ENCODE results near the gene NUFIP2.
A peak's percentile ranks its signal among the peaks of the same experiment; 100 is the strongest.

Gene NUFIP2

DNA sequence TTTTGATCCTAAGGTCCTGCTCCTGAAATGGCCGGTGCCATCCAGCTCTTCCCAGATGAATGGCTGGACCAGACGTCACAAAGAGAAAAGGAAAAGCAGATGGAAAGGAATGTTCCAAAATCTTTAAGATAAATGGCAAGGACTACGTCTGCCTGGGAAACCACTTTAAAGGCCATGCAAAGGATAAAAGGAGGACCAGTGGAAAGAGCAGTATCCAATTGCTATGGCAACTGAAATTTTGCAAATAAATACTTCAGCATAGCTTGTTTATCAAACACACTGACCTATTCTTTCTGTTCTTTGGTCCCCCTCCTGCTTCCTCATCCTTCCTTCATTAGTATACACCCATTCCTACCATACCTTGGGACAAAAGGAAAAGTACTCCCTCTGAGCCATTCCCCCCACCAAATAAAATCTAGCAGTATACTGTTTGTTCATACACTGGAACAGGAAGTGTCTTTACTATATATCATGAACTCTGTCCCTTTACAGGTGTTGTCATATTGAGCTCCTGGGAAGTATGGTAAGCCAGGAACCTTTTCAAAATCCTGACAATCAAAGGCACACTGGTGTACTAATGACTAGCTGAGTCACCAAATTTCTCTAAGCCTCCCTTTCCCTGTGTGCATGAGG lies 37.2 kb upstream of the NUFIP2 start:
- no peak overlapping the region for H3K9ac ChIP-seq (ENCODE audit: low read length)
- H4K5ac ChIP-seq (ENCODE audit: low read length) = no peak overlapping the region
- H3K4ac ChIP-seq (ENCODE audit: low read depth, low read length) = no peak overlapping the region
- H3K36me3 ChIP-seq (ENCODE audit: control insufficient read depth, insufficient read depth, low read length) = no peaks in the 10 kb centered on the region
- no peak overlapping the region for H3K23ac ChIP-seq (ENCODE audit: low read length)
- no peak overlapping the region for H3K56ac ChIP-seq (ENCODE audit: low read length)
- peak; percentile 4 for DNase-seq
- H3K27me3 ChIP-seq (ENCODE audit: insufficient read depth, low read length, poor library complexity) = no peaks in the 10 kb centered on the region
- H4K8ac ChIP-seq (ENCODE audit: low read depth, low read length) = no peak overlapping the region
- no CpG with 5 or more reads among the region's 3 CpGs for WGBS (ENCODE audit: extremely low coverage, insufficient coverage, low lambda C conversion rate)
- no peak overlapping the region for H2BK120ac ChIP-seq (ENCODE audit: low read depth, low read length)
- no peak overlapping the region for H3K27ac ChIP-seq (ENCODE audit: low read depth, low read length)
- H3K4me2 ChIP-seq (ENCODE audit: low read length) = no peak overlapping the region
- H3K4me3 ChIP-seq (ENCODE audit: low read length) = no peak overlapping the region
- no peaks in the 10 kb centered on the region for H3K4me1 ChIP-seq (ENCODE audit: control insufficient read depth, low read depth, low read length)
- H3K18ac ChIP-seq (ENCODE audit: low read length) = no peak overlapping the region
- no peaks in the 10 kb centered on the region for H3K79me2 ChIP-seq (ENCODE audit: control insufficient read depth, insufficient read depth, low read length)
- H2BK5ac ChIP-seq (ENCODE audit: low read length) = no peak overlapping the region
- no peak overlapping the region for H2AK5ac ChIP-seq (ENCODE audit: low read length)
- no peaks in the 10 kb centered on the region for H3K79me1 ChIP-seq (ENCODE audit: low read length)
- H2BK15ac ChIP-seq (replicated peaks; ENCODE audit: low read depth) = no peak overlapping the region

DNA sequence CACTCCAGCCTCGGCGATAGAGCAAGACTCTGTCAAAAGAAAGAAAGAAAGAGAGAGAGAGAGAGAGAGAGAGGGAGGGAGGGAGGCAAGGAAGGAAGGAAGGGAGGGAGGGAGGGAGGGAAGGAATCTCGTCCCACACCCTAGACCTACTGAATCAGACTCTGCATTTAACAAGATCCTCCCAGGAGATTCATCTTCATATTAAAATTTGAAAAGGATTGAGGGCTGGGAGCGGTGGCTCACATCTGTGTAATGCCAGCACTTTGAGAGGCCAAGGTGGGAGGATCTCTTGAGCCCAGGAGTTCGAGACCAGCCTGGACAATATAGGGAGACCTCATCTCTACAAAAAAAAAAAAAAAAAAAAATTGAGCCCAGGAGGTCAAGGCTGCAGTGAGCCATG lies 33.5 kb upstream of the NUFIP2 start:
- H3K79me1 ChIP-seq (ENCODE audit: low read length) = no peaks in the 10 kb centered on the region
- H3K9ac ChIP-seq (ENCODE audit: low read length) = no peak overlapping the region
- H4K5ac ChIP-seq (ENCODE audit: low read length) = no peak overlapping the region
- H4K8ac ChIP-seq (ENCODE audit: low read depth, low read length) = no peak overlapping the region
- H3K4me3 ChIP-seq (ENCODE audit: low read length) = no peak overlapping the region
- H2AK5ac ChIP-seq (ENCODE audit: low read length) = no peak overlapping the region
- H3K56ac ChIP-seq (ENCODE audit: low read length) = no peak overlapping the region
- WGBS (ENCODE audit: extremely low coverage, insufficient coverage, low lambda C conversion rate) = no CpG with 5 or more reads among the region's 5 CpGs
- H3K23ac ChIP-seq (ENCODE audit: low read length) = no peak overlapping the region
- H3K27me3 ChIP-seq (ENCODE audit: insufficient read depth, low read length, poor library complexity) = no peaks in the 10 kb centered on the region
- H3K36me3 ChIP-seq (ENCODE audit: control insufficient read depth, insufficient read depth, low read length) = no peaks in the 10 kb centered on the region
- H3K4me2 ChIP-seq (ENCODE audit: low read length) = no peak overlapping the region
- H3K18ac ChIP-seq (ENCODE audit: low read length) = no peak overlapping the region
- H2BK120ac ChIP-seq (ENCODE audit: low read depth, low read length) = no peak overlapping the region
- H3K4ac ChIP-seq (ENCODE audit: low read depth, low read length) = no peak overlapping the region
- H2BK5ac ChIP-seq (ENCODE audit: low read length) = no peak overlapping the region
- no peaks in the 10 kb centered on the region for H3K4me1 ChIP-seq (ENCODE audit: control insufficient read depth, low read depth, low read length)
- no peak overlapping the region for H2BK15ac ChIP-seq (replicated peaks; ENCODE audit: low read depth)
- H3K27ac ChIP-seq (ENCODE audit: low read depth, low read length) = no peak overlapping the region
- no peak for DNase-seq
- no peaks in the 10 kb centered on the region for H3K79me2 ChIP-seq (ENCODE audit: control insufficient read depth, insufficient read depth, low read length)

DNA sequence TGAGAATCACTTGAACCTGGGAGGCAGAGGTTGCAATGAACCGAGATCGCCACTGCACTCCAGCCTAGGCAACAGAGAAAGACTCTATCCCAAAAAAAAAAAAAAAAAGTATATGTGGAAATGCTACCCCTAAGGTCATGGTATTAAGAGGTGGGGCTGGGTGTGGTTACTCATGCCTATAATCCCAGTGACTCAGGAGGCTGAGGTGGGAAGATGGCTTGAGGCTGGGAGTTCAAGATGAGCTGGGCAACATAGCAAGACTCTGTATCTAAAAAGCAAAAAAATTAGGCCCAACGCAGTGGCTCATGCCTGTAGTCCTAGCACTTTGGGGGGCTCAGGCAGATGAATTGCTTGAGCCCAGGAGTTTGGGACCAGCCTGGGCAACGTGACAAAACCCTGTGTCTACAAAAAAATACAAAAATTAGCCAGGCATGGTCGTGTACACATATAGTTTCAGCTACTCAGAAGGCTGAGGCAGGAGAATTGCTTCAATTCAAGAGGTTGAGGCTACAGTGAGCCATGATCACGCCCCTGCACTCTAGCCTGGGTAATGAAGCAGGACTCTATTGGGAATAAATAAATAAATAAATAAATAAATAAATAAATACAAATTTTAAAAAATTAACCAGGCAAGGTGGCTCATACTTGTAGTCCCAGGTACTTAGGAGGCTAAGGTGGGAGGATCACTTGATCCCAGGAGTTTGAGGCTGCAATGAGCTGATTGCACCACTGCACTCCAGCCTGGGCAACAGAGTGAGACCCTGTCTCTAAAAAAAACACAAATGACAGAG lies 32.3 kb upstream of the NUFIP2 start:
- H3K4me1 ChIP-seq (ENCODE audit: control insufficient read depth, low read depth, low read length) = no peaks in the 10 kb centered on the region
- H2BK5ac ChIP-seq (ENCODE audit: low read length) = no peak overlapping the region
- H2AK5ac ChIP-seq (ENCODE audit: low read length) = no peak overlapping the region
- no peak overlapping the region for H4K5ac ChIP-seq (ENCODE audit: low read length)
- no peak for DNase-seq
- H3K18ac ChIP-seq (ENCODE audit: low read length) = no peak overlapping the region
- no peak overlapping the region for H3K4ac ChIP-seq (ENCODE audit: low read depth, low read length)
- H2BK120ac ChIP-seq (ENCODE audit: low read depth, low read length) = no peak overlapping the region
- H3K27me3 ChIP-seq (ENCODE audit: insufficient read depth, low read length, poor library complexity) = no peaks in the 10 kb centered on the region
- H3K79me1 ChIP-seq (ENCODE audit: low read length) = no peaks in the 10 kb centered on the region
- H2BK15ac ChIP-seq (replicated peaks; ENCODE audit: low read depth) = no peak overlapping the region
- H3K9ac ChIP-seq (ENCODE audit: low read length) = no peak overlapping the region
- no peak overlapping the region for H3K4me3 ChIP-seq (ENCODE audit: low read length)
- no CpG with 5 or more reads among the region's 6 CpGs for WGBS (ENCODE audit: extremely low coverage, insufficient coverage, low lambda C conversion rate)
- no peak overlapping the region for H3K56ac ChIP-seq (ENCODE audit: low read length)
- H3K36me3 ChIP-seq (ENCODE audit: control insufficient read depth, insufficient read depth, low read length) = no peaks in the 10 kb centered on the region
- H3K79me2 ChIP-seq (ENCODE audit: control insufficient read depth, insufficient read depth, low read length) = no peaks in the 10 kb centered on the region
- no peak overlapping the region for H3K4me2 ChIP-seq (ENCODE audit: low read length)
- H4K8ac ChIP-seq (ENCODE audit: low read depth, low read length) = no peak overlapping the region
- H3K23ac ChIP-seq (ENCODE audit: low read length) = no peak overlapping the region
- no peak overlapping the region for H3K27ac ChIP-seq (ENCODE audit: low read depth, low read length)

DNA sequence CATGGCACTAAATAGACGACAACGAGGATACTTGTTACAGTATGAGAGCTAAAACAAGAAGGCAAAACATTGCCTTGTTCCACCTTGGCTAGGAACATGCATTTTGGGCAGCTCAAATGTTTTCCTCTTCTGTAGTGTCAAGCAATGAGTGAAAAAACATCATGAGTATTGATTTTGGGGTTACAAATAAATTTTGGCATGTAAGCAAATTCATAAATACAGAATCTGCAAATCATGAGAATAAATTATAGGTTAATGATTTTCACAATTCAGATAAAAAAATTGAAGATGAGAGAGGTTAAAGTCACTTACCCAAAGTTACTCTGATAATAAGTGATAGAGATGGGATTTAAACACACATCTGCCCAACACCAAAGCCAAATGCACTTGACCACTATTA lies 28.4 kb upstream of the NUFIP2 start:
- H3K4ac ChIP-seq (ENCODE audit: low read depth, low read length) = no peak overlapping the region
- no peak overlapping the region for H2BK15ac ChIP-seq (replicated peaks; ENCODE audit: low read depth)
- H3K9ac ChIP-seq (ENCODE audit: low read length) = no peak overlapping the region
- H3K18ac ChIP-seq (ENCODE audit: low read length) = no peak overlapping the region
- H3K56ac ChIP-seq (ENCODE audit: low read length) = no peak overlapping the region
- no peaks in the 10 kb centered on the region for H3K79me1 ChIP-seq (ENCODE audit: low read length)
- H2BK5ac ChIP-seq (ENCODE audit: low read length) = no peak overlapping the region
- no peak overlapping the region for H2BK120ac ChIP-seq (ENCODE audit: low read depth, low read length)
- H3K27me3 ChIP-seq (ENCODE audit: insufficient read depth, low read length, poor library complexity) = no peaks in the 10 kb centered on the region
- H3K27ac ChIP-seq (ENCODE audit: low read depth, low read length) = no peak overlapping the region
- no peak overlapping the region for H2AK5ac ChIP-seq (ENCODE audit: low read length)
- no peak overlapping the region for H4K5ac ChIP-seq (ENCODE audit: low read length)
- no peaks in the 10 kb centered on the region for H3K79me2 ChIP-seq (ENCODE audit: control insufficient read depth, insufficient read depth, low read length)
- no peak for DNase-seq
- no peaks in the 10 kb centered on the region for H3K36me3 ChIP-seq (ENCODE audit: control insufficient read depth, insufficient read depth, low read length)
- H3K23ac ChIP-seq (ENCODE audit: low read length) = no peak overlapping the region
- no CpG with 5 or more reads among the region's 2 CpGs for WGBS (ENCODE audit: extremely low coverage, insufficient coverage, low lambda C conversion rate)
- no peak overlapping the region for H4K8ac ChIP-seq (ENCODE audit: low read depth, low read length)
- no peak overlapping the region for H3K4me2 ChIP-seq (ENCODE audit: low read length)
- no peaks in the 10 kb centered on the region for H3K4me1 ChIP-seq (ENCODE audit: control insufficient read depth, low read depth, low read length)
- H3K4me3 ChIP-seq (ENCODE audit: low read length) = no peak overlapping the region

DNA sequence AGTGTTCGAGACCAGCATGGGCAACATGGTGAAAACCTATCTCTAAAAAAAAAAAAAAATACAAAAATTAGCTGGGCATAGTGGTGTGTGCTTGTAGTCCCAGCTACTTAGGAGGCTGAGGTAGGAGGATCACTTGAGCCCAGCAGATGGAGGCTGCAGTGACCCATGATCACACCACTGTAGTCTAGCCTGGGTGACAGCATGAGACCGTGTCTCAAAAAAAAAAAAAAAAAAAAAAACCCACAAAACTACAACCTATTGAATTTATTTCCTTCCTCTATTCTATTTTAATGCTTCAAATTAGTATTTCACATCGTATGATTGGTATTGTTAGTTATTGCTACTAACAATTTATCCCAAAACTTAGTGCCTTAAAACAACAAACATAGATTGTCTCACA lies 9.4 kb upstream of the NUFIP2 start:
- Histone ChIP-seq H3K79me1 (ENCODE audit: low read length) (no peaks in the 10 kb centered on the region), H2BK15ac (replicated peaks; ENCODE audit: low read depth) (no peak overlapping the region), H2BK120ac (ENCODE audit: low read depth, low read length) (no peak overlapping the region), H3K27ac (ENCODE audit: low read depth, low read length) (no peak overlapping the region), H3K56ac (ENCODE audit: low read length) (no peak overlapping the region), H2AK5ac (ENCODE audit: low read length) (no peak overlapping the region), H3K23ac (ENCODE audit: low read length) (no peak overlapping the region), H4K5ac (ENCODE audit: low read length) (no peak overlapping the region), H3K4ac (ENCODE audit: low read depth, low read length) (no peak overlapping the region), H3K27me3 (ENCODE audit: insufficient read depth, low read length, poor library complexity) (no peaks in the 10 kb centered on the region), H3K4me3 (ENCODE audit: low read length) (no peak overlapping the region), H4K8ac (ENCODE audit: low read depth, low read length) (no peak overlapping the region), H2BK5ac (ENCODE audit: low read length) (no peak overlapping the region), H3K18ac (ENCODE audit: low read length) (no peak overlapping the region), H3K9ac (ENCODE audit: low read length) (no peak overlapping the region), H3K79me2 (ENCODE audit: control insufficient read depth, insufficient read depth, low read length) (no peaks in the 10 kb centered on the region), H3K36me3 (ENCODE audit: control insufficient read depth, insufficient read depth, low read length) (no peaks in the 10 kb centered on the region), H3K4me1 (ENCODE audit: control insufficient read depth, low read depth, low read length) (no peaks in the 10 kb centered on the region), H3K4me2 (ENCODE audit: low read length) (no peak overlapping the region)
- no CpG with 5 or more reads among the region's 3 CpGs for WGBS (ENCODE audit: extremely low coverage, insufficient coverage, low lambda C conversion rate)
- DNase-seq = no peak

All from mesendoderm (in vitro differentiated cells).